Spleen (tissue), 7 donors: Measurements from ENCODE around the gene PERM1.

ENCODE experiments used
- CTCF ChIP-seq, 11 experiments: fragments of 200-600 bp in 7 of 11; fragments of 450-650 bp in 4 of 11; sonication (generic) in 4 of 11; IDR thresholded peaks in 8 of 11; conservative IDR thresholded peaks in 3 of 11; 1 replicate in 7 of 11; 2 replicates in 4 of 11; pipeline versions ENCODE4 v1.4.0 to v1.8.0; 2016 to 2021; ENCODE audit warnings: antibody characterized with exemption in 11 of 11, inconsistent platforms in 4 of 11, mild to moderate bottlenecking in 1 of 11
- POLR2A ChIP-seq, 3 donors: fragments of 450-650 bp; IDR thresholded peaks; one replicate each; pipeline ENCODE4 v1.5.1; 2017; ENCODE audit warnings: antibody characterized with exemption in 3 of 3, mild to moderate bottlenecking in 1 of 3
- donor health status: DM: no; HTN: no; CAD: no; lungs with moderate emphysema.
- donor health status: DM: no; HTN: no; CAD: no.
- donor health status: DM: no; HTN: no; CAD: no.

- TF ChIP-seq CTCF (IDR thresholded peaks at IDR 0.05 in 8 of 11, conservative IDR thresholded peaks at IDR 0.05 in 3 of 11): no peak
- TF ChIP-seq POLR2A (IDR thresholded peaks at IDR 0.05): no peak
These were observed 38.1 kb downstream of the PERM1 start for GRCh38 chr1:943545-944340.
